Peyer's patch (tissue), 4 donors: Measurements from ENCODE around the gene CSH1.
"Not testable (repeated sequence)": the region's sequence is repeated elsewhere in the genome, so short reads cannot be mapped to it uniquely, and the experiment has no call there.

Source experiments
- POLR2A ChIP-seq, 2 donors: fragments of 450-650 bp; IDR thresholded peaks; one replicate each; pipeline ENCODE4 v1.5.1; 2017; ENCODE audit warnings: antibody characterized with exemption in 2 of 2, mild to moderate bottlenecking in 2 of 2, moderate library complexity in 2 of 2
- TF ChIP-seq, protein P1 (sequence below), 6 experiments: fragments of 450-650 bp in 4 of 6; fragments of 200-600 bp in 2 of 6; sonication (generic) in 1 of 6; IDR thresholded peaks; one replicate each; pipeline ENCODE4 v1.5.1; 2017 to 2019; ENCODE audit warnings: antibody characterized with exemption in 6 of 6, mild to moderate bottlenecking in 3 of 6, moderate library complexity in 1 of 6

GRCh38 chr17:63894821-63895220 is 1.6 kb downstream of the CSH1 start:
- TF ChIP-seq, protein P1, sequence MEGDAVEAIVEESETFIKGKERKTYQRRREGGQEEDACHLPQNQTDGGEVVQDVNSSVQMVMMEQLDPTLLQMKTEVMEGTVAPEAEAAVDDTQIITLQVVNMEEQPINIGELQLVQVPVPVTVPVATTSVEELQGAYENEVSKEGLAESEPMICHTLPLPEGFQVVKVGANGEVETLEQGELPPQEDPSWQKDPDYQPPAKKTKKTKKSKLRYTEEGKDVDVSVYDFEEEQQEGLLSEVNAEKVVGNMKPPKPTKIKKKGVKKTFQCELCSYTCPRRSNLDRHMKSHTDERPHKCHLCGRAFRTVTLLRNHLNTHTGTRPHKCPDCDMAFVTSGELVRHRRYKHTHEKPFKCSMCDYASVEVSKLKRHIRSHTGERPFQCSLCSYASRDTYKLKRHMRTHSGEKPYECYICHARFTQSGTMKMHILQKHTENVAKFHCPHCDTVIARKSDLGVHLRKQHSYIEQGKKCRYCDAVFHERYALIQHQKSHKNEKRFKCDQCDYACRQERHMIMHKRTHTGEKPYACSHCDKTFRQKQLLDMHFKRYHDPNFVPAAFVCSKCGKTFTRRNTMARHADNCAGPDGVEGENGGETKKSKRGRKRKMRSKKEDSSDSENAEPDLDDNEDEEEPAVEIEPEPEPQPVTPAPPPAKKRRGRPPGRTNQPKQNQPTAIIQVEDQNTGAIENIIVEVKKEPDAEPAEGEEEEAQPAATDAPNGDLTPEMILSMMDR (IDR thresholded peaks at IDR 0.05): not testable (repeated sequence)
- not testable (repeated sequence) for TF ChIP-seq POLR2A (IDR thresholded peaks at IDR 0.05)
